ENCODE measurements around the gene LTBP4.
A peak's percentile ranks its signal among the peaks of the same experiment; 100 is the strongest.
"Not testable (repeated sequence)": the region's sequence is repeated elsewhere in the genome, so short reads cannot be mapped to it uniquely, and the experiment has no call there.

LTBP4 gene

GRCh38 chr19:40630571-40631160 lies 29.5 kb downstream of the LTBP4 start:
- DNase-seq (ENCODE audit: low spot score), result no peak

- no peak for DNase-seq (ENCODE audit: low spot score)
Measured at GRCh38 chr19:40632311-40633036, 31.3 kb downstream of the LTBP4 start.

- no peak for DNase-seq (ENCODE audit: low spot score)
Measured at GRCh38 chr19:40633207-40633606, 32.0 kb downstream of the LTBP4 start.

- no peak for DNase-seq (ENCODE audit: low spot score)
Measured at GRCh38 chr19:40638327-40638726, 37.2 kb downstream of the LTBP4 start.

GRCh38 chr19:40639638-40639982 lies 38.4 kb downstream of the LTBP4 start:
- no peak for DNase-seq (ENCODE audit: low spot score)

- no peak for DNase-seq (ENCODE audit: low spot score)
Measured at GRCh38 chr19:40640744-40641143, 39.6 kb downstream of the LTBP4 start.

GRCh38 chr19:40641281-40641680 lies 40.1 kb downstream of the LTBP4 start:
- DNase-seq (ENCODE audit: low spot score), result no peak

GRCh38 chr19:40642051-40642706 lies 41.0 kb downstream of the LTBP4 start:
- DNase-seq (ENCODE audit: low spot score), result no peak

GRCh38 chr19:40642757-40643305 lies 41.7 kb downstream of the LTBP4 start:
- DNase-seq (ENCODE audit: low spot score), result no peak

GRCh38 chr19:40646743-40647254 lies 45.6 kb downstream of the LTBP4 start:
- DNase-seq (ENCODE audit: low spot score), result no peak

- not testable (repeated sequence) for DNase-seq (ENCODE audit: low spot score)
Measured at GRCh38 chr19:40649903-40650675, 48.9 kb downstream of the LTBP4 start.

- no peak for DNase-seq (ENCODE audit: low spot score)
Measured at GRCh38 chr19:40650749-40651305, 49.7 kb downstream of the LTBP4 start.

- not testable (repeated sequence) for DNase-seq (ENCODE audit: low spot score)
Measured at GRCh38 chr19:40652303-40652702, 51.1 kb downstream of the LTBP4 start.

GRCh38 chr19:40655684-40656083 lies 54.5 kb downstream of the LTBP4 start:
- DNase-seq (ENCODE audit: low spot score), result not testable (repeated sequence)

- no peak for DNase-seq (ENCODE audit: low spot score)
Measured at GRCh38 chr19:40658031-40658430, 56.9 kb downstream of the LTBP4 start.

- DNase-seq (ENCODE audit: low spot score), result no peak
Measured at GRCh38 chr19:40659116-40659515, 57.9 kb downstream of the LTBP4 start.

GRCh38 chr19:40659566-40659965 lies 58.4 kb downstream of the LTBP4 start:
- no peak for DNase-seq (ENCODE audit: low spot score)

- no peak for DNase-seq (ENCODE audit: low spot score)
Measured at GRCh38 chr19:40661616-40662015, 60.4 kb downstream of the LTBP4 start.

- peak; percentile 90 for DNase-seq (ENCODE audit: low spot score)
Measured at GRCh38 chr19:40662925-40663694, 61.9 kb downstream of the LTBP4 start.

GRCh38 chr19:40663695-40664692 lies 62.8 kb downstream of the LTBP4 start:
- DNase-seq (ENCODE audit: low spot score), result peak; percentile 50

Data from hematopoietic multipotent progenitor cell treated with erythropoietin and hydrocortisone succinate and interleukin-3 and kit ligand, for 17 days (in vitro differentiated cells).